Adipocyte (in vitro differentiated cells): ENCODE data around the gene RHNO1.
"Not testable (repeated sequence)": the region's sequence is repeated elsewhere in the genome, so short reads cannot be mapped to it uniquely, and the experiment has no call there.

ENCODE experiments used
- DNase-seq: peaks from one replicate; pipeline ENCODE4 v3.0.0-alpha.2; 2015; ENCODE audit warnings: low read depth
- H3K27me3 ChIP-seq: replicated peaks from 2 replicates; pipeline ENCODE4 v1.7.0; 2013; ENCODE audit warnings: mild to moderate bottlenecking, low read length, moderate library complexity; ENCODE audit not compliant: control insufficient read depth, insufficient read depth
- H3K36me3 ChIP-seq: 2 replicates; pipeline ENCODE4 v1.7.0; 2013; ENCODE audit warnings: low read length, mild to moderate bottlenecking, moderate library complexity; ENCODE audit not compliant: control insufficient read depth, insufficient read depth, severe bottlenecking
- H3K4me1 ChIP-seq: 2 replicates; pipeline ENCODE4 v1.7.0; 2013; ENCODE audit warnings: mild to moderate bottlenecking, low read length, moderate library complexity; ENCODE audit not compliant: control insufficient read depth, insufficient read depth
- H3K4me3 ChIP-seq: 2 replicates; pipeline ENCODE4 v1.7.0; 2013; ENCODE audit warnings: mild to moderate bottlenecking, low read length, moderate library complexity
- H3K9ac ChIP-seq: 2 replicates; pipeline ENCODE4 v1.7.0; 2013; ENCODE audit warnings: mild to moderate bottlenecking, low read length, moderate library complexity
- H3K9me3 ChIP-seq: 2 replicates; pipeline ENCODE4 v1.7.0; 2013; ENCODE audit warnings: mild to moderate bottlenecking, low read length, moderate library complexity; ENCODE audit not compliant: control insufficient read depth

The RHNO1 gene

GRCh38 chr12:2862876-2863275, 14.1 kb upstream of the RHNO1 start:
- peaks cover 4% of the 10 kb centered on the region for H3K4me1 ChIP-seq
- no peaks in the 10 kb centered on the region for H3K9me3 ChIP-seq
- DNase-seq = no peak
- H3K4me3 ChIP-seq = no peak overlapping the region
- no peaks in the 10 kb centered on the region for H3K36me3 ChIP-seq
- no peaks in the 10 kb centered on the region for H3K27me3 ChIP-seq
- no peak overlapping the region for H3K9ac ChIP-seq

- DNase-seq, H3K9ac ChIP-seq, H3K9me3 ChIP-seq, H3K4me1 ChIP-seq, H3K27me3 ChIP-seq, H3K4me3 ChIP-seq, H3K36me3 ChIP-seq: not testable (repeated sequence)
Measured at GRCh38 chr12:2863402-2863801, 13.6 kb upstream of the RHNO1 start.

GRCh38 chr12:2864198-2864597, 12.8 kb upstream of the RHNO1 start:
- Histone ChIP-seq H3K4me3 (no peak overlapping the region), H3K27me3 (no peaks in the 10 kb centered on the region), H3K4me1 (no peaks in the 10 kb centered on the region), H3K9ac (no peak overlapping the region), H3K9me3 (no peaks in the 10 kb centered on the region), H3K36me3 (no peaks in the 10 kb centered on the region)
- DNase-seq = no peak

GRCh38 chr12:2868986-2869632, 7.9 kb upstream of the RHNO1 start:
- H3K9me3 ChIP-seq, H3K27me3 ChIP-seq, H3K36me3 ChIP-seq, H3K4me3 ChIP-seq, H3K4me1 ChIP-seq, H3K9ac ChIP-seq: not testable (repeated sequence)
- DNase-seq = peak; percentile 42

GRCh38 chr12:2876431-2877046, 484 bp upstream of the RHNO1 start:
- Histone ChIP-seq H3K36me3 (no peaks in the 10 kb centered on the region), H3K9me3 (no peaks in the 10 kb centered on the region)
- peak; percentile 15 for DNase-seq

GRCh38 chr12:2877953-2878732, 1.1 kb downstream of the RHNO1 start:
- no peaks in the 10 kb centered on the region for H3K27me3 ChIP-seq
- peaks cover 18% of the 10 kb centered on the region for H3K4me1 ChIP-seq
- H3K36me3 ChIP-seq = no peaks in the 10 kb centered on the region
- peak overlapping the region; percentile 92 for H3K9ac ChIP-seq
- H3K4me3 ChIP-seq = peak overlapping the region; percentile 84
- H3K9me3 ChIP-seq = no peaks in the 10 kb centered on the region
- peak; percentile 80 for DNase-seq

More at GRCh38 chr12:2876431-2877046, 484 bp upstream of the RHNO1 start:
- H3K4me3 ChIP-seq = peak overlapping the region; percentile 84
- H3K27me3 ChIP-seq = no peaks in the 10 kb centered on the region
- H3K9ac ChIP-seq = peak overlapping the region; percentile 83
- H3K4me1 ChIP-seq = peaks cover 18% of the 10 kb centered on the region

GRCh38 chr12:2879853-2880252, 2.8 kb downstream of the RHNO1 start:
- Histone ChIP-seq H3K9ac (no peak overlapping the region), H3K4me1 (peaks cover 18% of the 10 kb centered on the region), H3K27me3 (no peaks in the 10 kb centered on the region), H3K36me3 (no peaks in the 10 kb centered on the region), H3K9me3 (no peaks in the 10 kb centered on the region), H3K4me3 (no peak overlapping the region)
- DNase-seq = no peak

GRCh38 chr12:2884810-2885209, 7.8 kb downstream of the RHNO1 start:
- no peaks in the 10 kb centered on the region for H3K4me1 ChIP-seq
- no peaks in the 10 kb centered on the region for H3K27me3 ChIP-seq
- no peaks in the 10 kb centered on the region for H3K36me3 ChIP-seq
- no peak overlapping the region for H3K4me3 ChIP-seq
- no peak for DNase-seq
- no peaks in the 10 kb centered on the region for H3K9me3 ChIP-seq
- H3K9ac ChIP-seq = no peak overlapping the region

- Histone ChIP-seq H3K4me3 (no peak overlapping the region), H3K9me3 (no peaks in the 10 kb centered on the region), H3K36me3 (no peaks in the 10 kb centered on the region), H3K9ac (no peak overlapping the region), H3K4me1 (peaks cover 7% of the 10 kb centered on the region), H3K27me3 (no peaks in the 10 kb centered on the region)
- DNase-seq = no peak
Measured at GRCh38 chr12:2886768-2887450, 9.9 kb downstream of the RHNO1 start.

GRCh38 chr12:2890001-2890387, 13.0 kb downstream of the RHNO1 start:
- H3K9me3 ChIP-seq = no peaks in the 10 kb centered on the region
- H3K36me3 ChIP-seq = no peaks in the 10 kb centered on the region
- DNase-seq = no peak
- peak overlapping the region; percentile 91 for H3K4me3 ChIP-seq
- H3K27me3 ChIP-seq = no peaks in the 10 kb centered on the region
- peaks cover 35% of the 10 kb centered on the region for H3K4me1 ChIP-seq
- peak overlapping the region; percentile 92 for H3K9ac ChIP-seq
